HG03095 (cell line): ENCODE measurements around the gene COQ2.
"Not testable (repeated sequence)": the region's sequence is repeated elsewhere in the genome, so short reads cannot be mapped to it uniquely, and the experiment has no call there.

Source experiments
- ATAC-seq: cut with Tn5 transposase; IDR thresholded peaks from one replicate; pipeline ENCODE4 v1.9.1; 2021; ENCODE audit warnings: moderate library complexity; ENCODE audit not compliant: unreplicated experiment

The COQ2 gene

GRCh38 chr4:83250687-83251446 is 33.7 kb downstream of the COQ2 start:
- ATAC-seq, result no peak

DNA sequence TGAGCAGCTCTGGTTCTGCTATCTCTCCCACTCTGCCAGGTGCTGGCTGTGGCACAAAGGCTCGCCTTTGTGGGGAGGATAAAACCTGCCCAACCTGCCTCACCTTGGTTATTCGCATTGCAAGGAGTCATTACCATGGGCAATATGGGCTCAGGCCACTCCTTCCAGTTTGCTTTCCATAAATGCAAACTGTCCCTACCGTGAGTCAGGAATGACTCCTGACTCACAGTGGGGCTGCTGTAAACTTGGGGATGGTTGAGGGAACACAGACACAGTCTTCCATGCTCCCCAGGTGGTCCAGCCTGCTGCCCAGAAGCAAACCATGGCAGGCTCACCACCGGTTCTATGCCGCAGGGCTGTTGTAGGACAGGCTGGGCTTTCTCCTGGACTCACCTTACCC is 36.1 kb downstream of the COQ2 start:
- no peak for ATAC-seq

DNA sequence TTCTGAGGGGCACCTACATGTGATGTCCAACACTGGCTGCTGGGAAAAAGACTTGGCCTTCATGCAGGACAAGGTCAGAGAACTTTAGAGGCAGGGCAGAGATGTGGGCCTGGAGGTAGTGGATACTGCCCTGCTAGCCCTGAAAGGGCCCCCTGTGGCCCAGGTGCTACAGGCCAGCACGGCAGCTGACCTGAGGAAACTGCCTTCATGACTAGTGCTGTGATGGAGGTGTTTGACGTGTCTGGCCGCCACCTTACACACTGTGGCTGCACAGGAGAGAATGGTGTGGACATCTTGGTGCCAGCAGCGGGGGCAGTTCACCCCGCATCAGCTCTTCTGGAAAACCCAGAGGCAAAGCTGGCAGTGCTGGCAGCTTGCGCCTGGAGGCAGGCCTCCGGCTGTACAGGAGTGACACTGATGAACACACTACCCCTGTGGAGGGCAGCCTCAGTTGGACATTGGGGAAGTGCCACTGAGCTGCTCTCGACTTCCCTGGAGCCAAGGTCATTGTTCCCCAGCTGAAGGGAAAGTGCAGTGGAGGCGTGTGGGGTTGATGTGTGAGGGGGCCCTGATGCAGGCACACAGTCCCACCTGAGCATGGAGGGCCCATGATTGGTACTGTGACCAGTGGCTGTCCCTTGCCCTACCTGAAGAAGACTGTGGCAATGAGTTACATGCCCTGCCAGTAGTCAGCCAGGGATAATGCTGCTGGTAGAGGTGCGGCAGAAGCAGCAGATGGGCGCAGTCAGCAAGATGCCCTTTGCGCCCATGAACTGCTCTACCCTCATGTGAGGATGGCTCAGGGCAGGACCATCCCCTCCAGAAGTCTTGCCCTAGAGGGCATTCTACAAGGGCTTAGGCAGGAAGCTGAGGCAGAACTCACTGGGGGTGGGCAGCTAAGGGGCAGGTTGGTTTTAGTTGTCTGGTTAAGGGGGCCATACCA is 36.9 kb downstream of the COQ2 start:
- no peak for ATAC-seq

DNA sequence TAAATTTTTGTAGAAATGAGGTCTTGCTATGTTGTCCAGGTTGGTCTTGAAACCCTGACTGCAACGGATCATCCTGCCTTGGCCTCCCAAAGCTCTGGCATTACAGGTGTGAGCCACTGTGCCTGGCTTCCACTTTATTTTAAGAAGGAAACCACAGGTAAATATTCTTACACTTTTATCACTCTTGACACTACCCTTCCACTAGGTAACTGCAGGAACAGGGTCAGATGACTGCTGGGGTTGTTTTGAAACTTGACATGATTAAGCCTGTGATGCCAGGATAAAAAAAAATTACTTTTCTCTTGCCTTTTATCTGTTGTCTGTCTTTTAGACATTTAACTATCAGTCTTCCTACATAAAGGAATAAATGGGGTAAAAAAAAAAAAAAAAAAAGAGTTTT is 43.5 kb downstream of the COQ2 start:
- ATAC-seq, result no peak

GRCh38 chr4:83240379-83240875 is 44.2 kb downstream of the COQ2 start:
- ATAC-seq, result peak; percentile 84

DNA sequence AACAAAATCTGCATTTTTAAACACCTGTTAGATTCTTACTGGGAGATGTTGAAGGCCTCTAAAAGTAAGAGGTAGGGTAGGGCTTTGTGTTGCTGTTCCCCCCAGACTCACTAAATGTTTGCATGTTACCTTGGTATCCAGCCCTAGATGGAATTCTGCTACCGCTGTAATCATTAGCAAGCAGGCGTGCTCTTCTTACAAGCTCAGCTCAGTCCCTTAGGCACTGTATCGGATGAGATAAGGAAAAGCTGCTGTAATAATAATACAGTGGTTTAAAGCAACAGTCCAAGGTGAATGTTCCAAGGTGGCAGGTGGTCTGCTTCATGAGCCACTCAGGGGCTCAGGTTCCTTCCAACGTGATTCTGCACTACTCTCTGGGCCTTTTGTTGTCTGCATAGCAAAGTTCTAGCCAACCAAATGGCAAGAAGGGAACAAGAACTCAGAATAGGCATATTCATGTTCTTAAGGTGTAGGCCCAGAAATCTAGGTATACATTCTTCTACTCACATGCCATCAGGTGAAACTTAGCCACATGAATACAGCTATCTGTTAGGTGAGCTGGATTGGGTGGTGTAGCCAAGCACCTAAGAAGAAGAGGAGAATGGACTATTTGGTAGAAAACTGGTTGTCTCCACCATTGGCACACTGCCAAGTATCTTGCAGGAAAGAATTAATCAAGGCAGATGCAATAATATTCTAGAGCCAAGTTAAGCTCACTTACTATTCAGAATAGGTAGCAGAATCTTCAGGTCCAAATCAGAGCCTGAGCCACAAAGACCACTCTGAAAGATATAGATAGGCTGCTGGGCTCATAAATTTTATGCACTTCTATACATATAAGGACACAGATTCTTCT is 46.0 kb downstream of the COQ2 start:
- no peak for ATAC-seq

GRCh38 chr4:83237591-83237990 is 47.0 kb downstream of the COQ2 start:
- no peak for ATAC-seq

DNA sequence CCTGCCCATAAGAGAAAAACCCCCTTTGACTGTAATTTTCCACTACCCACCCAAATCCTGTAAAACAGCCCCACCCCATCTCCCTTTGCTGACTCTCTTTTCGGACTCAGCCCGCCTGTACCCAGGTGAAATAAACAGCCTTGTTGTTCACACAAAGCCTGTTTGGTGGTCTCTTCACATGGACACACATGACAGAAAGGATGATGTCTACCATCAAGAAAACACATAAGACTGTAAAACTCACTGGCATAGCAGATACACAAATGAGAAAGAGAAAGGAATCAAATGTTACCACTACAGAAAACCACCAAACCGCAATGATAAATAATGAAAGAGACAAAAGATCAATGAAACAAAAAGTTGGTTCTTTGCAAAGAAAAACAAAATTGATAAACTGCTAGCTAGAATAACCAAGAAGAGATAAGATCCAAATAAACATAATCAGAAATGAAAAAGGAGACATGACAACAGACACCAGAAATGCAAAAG is 48.9 kb downstream of the COQ2 start:
- ATAC-seq, result peak; percentile 24

DNA sequence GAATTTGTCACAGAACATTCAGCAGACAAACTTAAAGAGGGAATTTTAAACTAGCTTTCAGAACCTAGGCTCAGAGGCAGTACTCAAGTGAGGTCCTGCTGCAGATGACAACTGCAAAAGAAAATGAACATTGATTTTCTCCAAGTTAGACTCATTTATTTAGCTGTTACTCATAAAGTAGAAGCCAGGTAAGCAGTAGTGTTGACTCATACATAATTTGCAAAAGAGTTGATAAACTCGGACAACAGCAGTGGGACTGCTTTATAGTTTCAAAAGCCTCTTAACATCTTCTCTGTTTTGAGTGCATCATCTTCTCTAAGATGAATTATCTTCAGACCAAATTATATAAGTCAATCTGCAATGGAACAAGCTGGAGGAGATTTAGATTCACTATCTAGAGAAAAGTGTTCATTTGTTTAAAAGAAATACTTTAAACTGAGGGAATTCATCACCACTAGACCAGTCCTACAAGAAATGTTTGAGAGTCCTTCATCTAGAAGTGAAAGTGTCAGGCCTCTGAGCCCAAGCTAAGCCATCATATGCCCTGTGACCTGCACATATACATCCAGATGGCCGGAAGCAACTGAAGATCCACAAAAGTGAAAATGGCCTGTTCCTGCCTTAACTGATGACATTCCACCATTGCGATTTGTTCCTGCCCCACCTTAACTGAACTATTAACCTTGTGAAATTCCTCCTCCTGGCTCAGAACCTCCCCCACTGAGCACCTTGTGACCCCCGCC is 49.5 kb downstream of the COQ2 start:
- no peak for ATAC-seq

DNA sequence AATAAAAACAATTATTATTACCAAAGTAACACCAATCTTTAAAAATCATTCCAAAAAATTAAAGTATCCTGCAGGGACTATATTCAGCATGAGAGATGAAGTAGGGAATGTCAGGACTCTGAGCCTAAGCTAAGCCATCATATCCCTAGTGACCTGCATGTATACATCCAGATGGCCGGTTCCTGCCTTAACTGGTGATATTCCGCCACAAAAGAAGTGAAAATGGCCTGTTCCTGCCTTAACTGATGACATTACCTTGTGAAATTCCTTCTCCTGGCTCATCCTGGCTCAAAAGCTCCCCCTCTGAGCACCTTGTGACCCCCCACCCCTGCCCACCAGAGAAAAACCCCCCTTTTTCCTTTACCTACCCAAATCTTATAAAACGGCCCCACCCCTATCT is 50.2 kb downstream of the COQ2 start:
- not testable (repeated sequence) for ATAC-seq

DNA sequence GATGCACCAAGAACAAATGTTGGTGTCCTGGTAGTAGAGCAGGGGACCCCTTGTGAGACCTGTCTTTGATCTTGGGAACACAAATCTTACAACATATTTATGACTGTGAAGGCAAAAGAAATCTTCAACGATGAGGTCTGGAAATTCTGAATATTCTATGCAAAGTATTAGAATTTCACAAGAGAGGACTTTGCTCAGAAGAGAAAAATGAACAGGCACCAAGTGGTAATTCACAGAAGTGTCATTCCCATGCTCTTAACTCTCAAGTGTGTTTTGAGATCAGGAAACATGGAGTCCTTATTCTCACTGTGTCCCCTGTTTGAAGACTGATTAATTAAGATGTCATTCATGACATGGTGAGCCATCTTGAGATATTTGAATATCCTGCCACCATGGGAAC is 52.5 kb downstream of the COQ2 start:
- ATAC-seq, result no peak

DNA sequence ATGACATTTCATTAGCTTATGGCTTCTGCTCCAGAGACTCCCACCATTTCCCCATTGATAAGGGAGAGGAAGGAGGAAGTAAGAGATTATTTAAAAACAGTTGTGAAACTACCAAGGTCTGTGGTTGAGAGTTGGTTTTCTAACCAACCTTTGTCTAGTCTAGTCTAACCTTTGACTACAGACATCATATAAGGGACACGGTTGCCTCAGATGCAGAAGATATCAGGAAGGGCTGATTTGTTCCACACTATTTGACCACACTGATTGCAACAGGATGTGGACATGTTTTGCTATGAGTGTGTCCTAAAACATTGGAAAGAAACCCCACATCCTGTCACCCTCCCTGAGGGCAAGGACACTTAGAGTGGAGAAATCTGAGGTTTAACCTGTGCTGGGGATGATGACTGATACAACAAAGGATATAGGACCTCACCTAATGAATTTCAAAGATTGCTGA is 53.0 kb downstream of the COQ2 start:
- ATAC-seq, result peak; percentile 69

GRCh38 chr4:83230928-83231327 is 53.7 kb downstream of the COQ2 start:
- no peak for ATAC-seq

GRCh38 chr4:83229791-83230190 is 54.8 kb downstream of the COQ2 start:
- ATAC-seq, result no peak

DNA sequence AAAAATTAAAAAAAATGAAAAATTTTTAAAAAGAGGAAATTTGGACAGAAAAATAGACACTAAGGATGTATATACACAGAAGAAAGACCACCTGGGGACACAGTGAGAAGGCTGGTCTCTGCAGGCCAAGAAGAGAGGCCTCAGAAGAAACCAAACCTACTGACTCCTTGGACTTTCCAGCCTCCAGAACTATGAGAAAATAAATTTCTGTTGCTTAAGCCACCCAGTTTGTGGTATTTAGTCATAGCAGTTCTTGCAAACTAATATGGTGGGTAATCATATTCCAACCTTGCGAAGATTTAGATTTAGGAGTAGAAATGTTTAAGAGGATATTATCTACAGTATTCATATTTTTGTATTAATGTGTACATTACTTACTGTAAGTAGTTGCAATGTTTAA is 56.4 kb downstream of the COQ2 start:
- no peak for ATAC-seq

- ATAC-seq, result no peak
Measured at GRCh38 chr4:83224502-83225197, 59.9 kb downstream of the COQ2 start.

DNA sequence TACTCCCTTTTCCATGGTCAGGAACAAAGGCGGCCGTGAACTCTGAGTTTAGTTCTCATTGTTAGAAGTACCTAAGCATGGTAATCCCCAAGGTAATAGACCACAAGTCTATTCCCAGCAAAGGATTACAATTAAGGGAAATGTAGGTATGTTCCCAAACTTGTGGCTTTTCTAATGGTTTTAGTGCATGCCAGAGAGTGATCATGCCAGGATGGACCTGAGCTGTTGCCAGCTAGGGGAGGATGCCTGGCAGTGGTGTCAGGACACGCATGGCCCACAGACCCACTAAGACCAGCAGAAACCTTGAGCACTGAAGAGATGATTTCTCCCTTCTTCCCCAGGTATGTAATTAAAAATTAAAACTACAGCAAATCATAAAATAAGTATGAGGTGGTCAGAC is 60.8 kb downstream of the COQ2 start:
- no peak for ATAC-seq

DNA sequence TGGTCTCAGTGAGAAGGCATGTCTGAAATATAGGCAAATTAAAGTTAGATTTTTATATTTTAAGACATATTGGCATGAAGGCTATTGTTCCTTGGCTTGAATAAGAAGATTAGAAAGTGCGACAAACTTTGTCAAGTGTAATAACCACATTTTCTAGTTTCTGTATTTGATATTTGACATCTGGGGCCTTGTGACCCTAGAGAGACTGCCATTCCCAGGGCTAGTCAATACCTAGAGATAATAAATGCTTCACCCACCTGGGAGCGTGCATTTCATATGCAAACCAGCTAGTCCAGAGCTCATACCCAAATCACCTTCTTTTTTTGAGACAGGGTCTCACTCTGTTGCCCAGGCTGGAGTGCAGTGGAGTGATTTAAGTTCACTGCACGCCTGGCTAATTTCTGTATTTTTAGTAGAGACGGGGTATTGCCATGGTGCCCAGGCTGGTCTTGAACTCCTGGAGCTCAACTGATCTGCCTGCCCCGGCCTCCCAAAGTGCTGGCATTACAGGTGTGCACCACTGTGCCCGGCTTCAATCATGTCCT is 62.6 kb downstream of the COQ2 start:
- ATAC-seq, result peak; percentile 45
